ENCODE results near the gene TP53I3.
A peak's percentile ranks its signal among the peaks of the same experiment; 100 is the strongest.
"Not testable (repeated sequence)": the region's sequence is repeated elsewhere in the genome, so short reads cannot be mapped to it uniquely, and the experiment has no call there.

Gene TP53I3

GRCh38 chr2:24095171-24095677 is 10.6 kb upstream of the TP53I3 start:
- DNase-seq, result not testable (repeated sequence)

GRCh38 chr2:24093270-24093669 is 8.6 kb upstream of the TP53I3 start:
- not testable (repeated sequence) for DNase-seq

- no peak for DNase-seq
Observed at GRCh38 chr2:24088821-24089359, 4.3 kb upstream of the TP53I3 start.

GRCh38 chr2:24087032-24087431 is 2.4 kb upstream of the TP53I3 start:
- DNase-seq, result no peak

- DNase-seq, result no peak
Observed at GRCh38 chr2:24086241-24086640, 1.6 kb upstream of the TP53I3 start.

- DNase-seq, result no peak
Observed at GRCh38 chr2:24085200-24085489, 511 bp upstream of the TP53I3 start.

- no peak for DNase-seq
Observed at GRCh38 chr2:24083567-24084385, 858 bp downstream of the TP53I3 start.

GRCh38 chr2:24082787-24083566 is 1.7 kb downstream of the TP53I3 start:
- DNase-seq, result no peak

GRCh38 chr2:24080701-24081100 is 3.9 kb downstream of the TP53I3 start:
- no peak for DNase-seq

GRCh38 chr2:24077879-24078278 is 6.8 kb downstream of the TP53I3 start:
- DNase-seq, result no peak

GRCh38 chr2:24077535-24077877 is 7.1 kb downstream of the TP53I3 start:
- DNase-seq, result no peak

GRCh38 chr2:24076849-24077534 is 7.6 kb downstream of the TP53I3 start:
- DNase-seq, result no peak

GRCh38 chr2:24075915-24076848 is 8.5 kb downstream of the TP53I3 start, which contains the start of gene SF3B6:
Gene SF3B6, minus strand, starts transcription at chr2:24076326. Its CDS starts 97 bp downstream, at chr2:24076229.
- DNase-seq, result peak; percentile 100

GRCh38 chr2:24075259-24075658 is 9.4 kb downstream of the TP53I3 start:
- no peak for DNase-seq

GRCh38 chr2:24073816-24074215 is 10.8 kb downstream of the TP53I3 start:
- DNase-seq, result no peak

- DNase-seq, result no peak
Observed at GRCh38 chr2:24072259-24072658, 12.4 kb downstream of the TP53I3 start.

GRCh38 chr2:24065341-24065740 is 19.3 kb downstream of the TP53I3 start:
- DNase-seq, result no peak

- no peak for DNase-seq
Observed at GRCh38 chr2:24058564-24059271, 25.9 kb downstream of the TP53I3 start.

GRCh38 chr2:24055750-24056149 is 28.9 kb downstream of the TP53I3 start:
- no peak for DNase-seq

- DNase-seq, result no peak
Observed at GRCh38 chr2:24054366-24055010, 30.1 kb downstream of the TP53I3 start.

GRCh38 chr2:24052951-24053350 is 31.7 kb downstream of the TP53I3 start:
- no peak for DNase-seq
